Measurements from ENCODE around the gene RECQL. TPM values are rescaled to one million over a fixed set of nuclear protein-coding genes. Genes with fewer than 3 reads are reported as not detected.
A peak's percentile ranks its signal among the peaks of the same experiment; 100 is the strongest.

The RECQL gene
- total RNA-seq, 3 donors from 2014 or later: 9.3 to 29.6 (median 16.2) TPM

- TF ChIP-seq CTCF (IDR thresholded peaks at IDR 0.05): no peak
- Histone ChIP-seq H3K9me3 (no peaks in the 10 kb centered on the region), H3K4me3 (no peak overlapping the region), H3K36me3 (ENCODE audit: low read depth) (peaks cover 5% of the 10 kb centered on the region), H3K4me1 (ENCODE audit: low read depth) (no peaks in the 10 kb centered on the region)
- intact Hi-C loops (cut with DNase I, micrococcal nuclease): no loop called here
- no peak for ATAC-seq
- no peak for DNase-seq
Measured at GRCh38 chr12:21459474-21459873, 42.0 kb downstream of the RECQL start.

GRCh38 chr12:21456291-21456780 is 45.1 kb downstream of the RECQL start:
- H3K36me3 ChIP-seq (ENCODE audit: low read depth): no peaks in the 10 kb centered on the region
- DNase-seq: no peak
- peak; percentile 48 for ATAC-seq
- H3K9me3 ChIP-seq: no peaks in the 10 kb centered on the region
- no peak for TF ChIP-seq CTCF (IDR thresholded peaks at IDR 0.05)
- H3K4me1 ChIP-seq (ENCODE audit: low read depth): no peaks in the 10 kb centered on the region
- H3K4me3 ChIP-seq: no peak overlapping the region
- intact Hi-C loops (cut with DNase I, micrococcal nuclease): no loop called here

GRCh38 chr12:21453312-21453852 is 48.1 kb downstream of the RECQL start:
- intact Hi-C loops (cut with DNase I, micrococcal nuclease): no loop called here
- no peak for TF ChIP-seq CTCF (IDR thresholded peaks at IDR 0.05)

GRCh38 chr12:21451529-21451928 is 49.9 kb downstream of the RECQL start:
- DNase-seq: no peak
- no peak overlapping the region for H3K4me3 ChIP-seq
- H3K36me3 ChIP-seq (ENCODE audit: low read depth): no peaks in the 10 kb centered on the region
- no peak for TF ChIP-seq CTCF (IDR thresholded peaks at IDR 0.05)
- no peak for ATAC-seq
- H3K4me1 ChIP-seq (ENCODE audit: low read depth): no peaks in the 10 kb centered on the region
- H3K9me3 ChIP-seq: no peaks in the 10 kb centered on the region
- intact Hi-C loops (cut with DNase I, micrococcal nuclease): no loop called here

More at GRCh38 chr12:21453312-21453852, 48.1 kb downstream of the RECQL start:
- H3K4me3 ChIP-seq: no peak overlapping the region
- no peaks in the 10 kb centered on the region for H3K9me3 ChIP-seq
- DNase-seq (no peak), ATAC-seq (no peak)
- H3K36me3 ChIP-seq (ENCODE audit: low read depth): no peaks in the 10 kb centered on the region
- H3K4me1 ChIP-seq (ENCODE audit: low read depth): no peaks in the 10 kb centered on the region

- DNase-seq (no peak), ATAC-seq (peak; percentile 50)
- Histone ChIP-seq H3K36me3 (ENCODE audit: low read depth) (no peaks in the 10 kb centered on the region), H3K9me3 (no peaks in the 10 kb centered on the region), H3K4me1 (ENCODE audit: low read depth) (peaks cover 5% of the 10 kb centered on the region), H3K4me3 (no peak overlapping the region)
- TF ChIP-seq CTCF (IDR thresholded peaks at IDR 0.05): no peak
- intact Hi-C loops (cut with DNase I, micrococcal nuclease): no loop called here
Measured at GRCh38 chr12:21444193-21445146, 57.0 kb downstream of the RECQL start.
